HCT116 (cell line): ENCODE measurements around the gene MTM1. TPM values are rescaled to one million over a fixed set of nuclear protein-coding genes. Genes with fewer than 3 reads are reported as not detected.

Experiments
- ATAC-seq: fragments of 200-7000 bp; cut with Tn5 transposase; 2 replicates; pipeline ENCODE4 v1.9.1; 2020; ENCODE audit warnings: mild to moderate bottlenecking, moderate library complexity
- BruUV-seq: library from RNA; stranded (reverse); fragments of 400-500 nt; replicated peaks from 2 replicates; lab custom pipeline; 2021; lab: Mats Ljungman, UMichigan
- CTCF ChIA-PET: fragments of 300-600 bp; sonication (Branson Sonifier 250); formaldehyde crosslinking; loops from one replicate; lab custom pipeline; 2021; ENCODE audit warnings: antibody characterized with exemption; lab: Charles Lee
- POLR2A ChIA-PET: fragments of 300-600, 350-600 bp; sonication (Branson Sonifier 250); formaldehyde crosslinking; loops from one replicate; lab custom pipeline; 2021; ENCODE audit warnings: antibody characterized with exemption; lab: Charles Lee
- RAD21 ChIA-PET, 2 experiments: fragments of 300-600 bp; sonication (Branson Sonifier 250); formaldehyde crosslinking; loops; one replicate each; lab custom pipeline; 2023; ENCODE audit warnings: low total read pairs in 2 of 2; ENCODE audit not compliant: uncharacterized antibody in 2 of 2, unreplicated experiment in 2 of 2, low non-redundant PET in 1 of 2; lab: Charles Lee
- DNase-seq: peaks from one replicate; pipeline ENCODE4 v3.0.0-alpha.2; 2010; ENCODE audit warnings: low read depth, low spot score
- H2AFZ ChIP-seq: fragments of 200-600 bp; shearing (Covaris generic), sonication (generic); 2 replicates; pipeline ENCODE4 v1.6.1; 2017; ENCODE audit warnings: low read depth, mixed run types, mixed read lengths, antibody characterized with exemption, low read length; ENCODE audit not compliant: poor library complexity, severe bottlenecking
- H3K27ac ChIP-seq: 2 replicates; pipeline ENCODE4 v1.5.1; 2012; ENCODE audit warnings: low read depth, low read length
- H3K27me3 ChIP-seq: fragments of 200-600 bp; sonication (generic); 2 replicates; pipeline ENCODE4 v1.6.1; 2016; ENCODE audit warnings: mixed run types, low read length, mixed read lengths; ENCODE audit not compliant: insufficient read depth
- H3K36me3 ChIP-seq, 2 experiments: fragments of 200-500 bp in 1 of 2; fragments of 200-600 bp in 1 of 2; sonication (Bioruptor generic) in 1 of 2; sonication (generic) in 1 of 2; 2 replicates each; pipeline versions ENCODE4 v1.5.1 to v1.6.1; 2014 to 2016; ENCODE audit warnings: low read length in 2 of 2, inconsistent platforms in 1 of 2, mixed read lengths in 1 of 2, mixed run types in 1 of 2; ENCODE audit not compliant: insufficient read depth in 2 of 2, control insufficient read depth in 1 of 2
- H3K4me1 ChIP-seq, 2 experiments: fragments of 200-600 bp in 1 of 2; sonication (generic) in 1 of 2; 2 replicates each; pipeline versions ENCODE4 v1.5.1 to v1.6.1; 2012 to 2017; ENCODE audit warnings: low read length in 2 of 2, inconsistent platforms in 1 of 2, mild to moderate bottlenecking in 1 of 2, mixed read lengths in 1 of 2, mixed run types in 1 of 2, moderate library complexity in 1 of 2; ENCODE audit not compliant: insufficient read depth in 2 of 2, control insufficient read depth in 1 of 2
- H3K4me2 ChIP-seq: fragments of 200-600 bp; sonication (generic); 2 replicates; pipeline ENCODE4 v1.6.1; 2017; ENCODE audit warnings: mixed run types, low read length, mixed read lengths
- H3K4me3 ChIP-seq, 2 experiments: fragments of 200-600 bp in 1 of 2; sonication (generic) in 1 of 2; replicated peaks in 1 of 2; 2 replicates each; pipeline ENCODE4 v1.5.1; 2011 to 2016; ENCODE audit warnings: low read length in 2 of 2, control low read depth in 1 of 2, low read depth in 1 of 2, mild to moderate bottlenecking in 1 of 2, mixed read lengths in 1 of 2, mixed run types in 1 of 2
- H3K79me2 ChIP-seq: fragments of 200-600 bp; sonication (generic); 2 replicates; pipeline ENCODE4 v1.6.1; 2017; ENCODE audit warnings: mild to moderate bottlenecking, mixed run types, low read length, moderate library complexity, mixed read lengths; ENCODE audit not compliant: insufficient read depth
- H3K9ac ChIP-seq: fragments of 200-600 bp; sonication (generic); 2 replicates; pipeline ENCODE4 v1.6.1; 2016; ENCODE audit warnings: low read length, mixed read lengths
- H3K9me2 ChIP-seq: fragments of 200-600 bp; sonication (generic), shearing (Covaris generic); 2 replicates; pipeline ENCODE4 v1.6.1; 2017; ENCODE audit warnings: mixed run types, mild to moderate bottlenecking, moderate library complexity; ENCODE audit not compliant: insufficient read depth
- H3K9me3 ChIP-seq, 2 experiments: fragments of 200-500 bp in 1 of 2; fragments of 200-600 bp in 1 of 2; sonication (Bioruptor generic) in 1 of 2; sonication (generic) in 1 of 2; 2 replicates each; pipeline ENCODE4 v1.6.1; 2014 to 2017; ENCODE audit warnings: low read length in 2 of 2, mixed read lengths in 2 of 2, inconsistent platforms in 1 of 2, low read depth in 1 of 2, mild to moderate bottlenecking in 1 of 2, mixed run types in 1 of 2, moderate library complexity in 1 of 2; ENCODE audit not compliant: control insufficient read depth in 1 of 2, insufficient read depth in 1 of 2
- H4K20me1 ChIP-seq: fragments of 200-600 bp; sonication (generic), shearing (Covaris generic); 2 replicates; pipeline ENCODE4 v1.6.1; 2017; ENCODE audit warnings: mixed run types, mild to moderate bottlenecking, moderate library complexity; ENCODE audit not compliant: insufficient read depth
- CBX3 ChIP-seq: IDR thresholded peaks from 2 replicates; pipeline ENCODE4 v1.6.1; 2012; ENCODE audit warnings: low read depth
- EGR1 ChIP-seq: IDR thresholded peaks from 2 replicates; pipeline ENCODE4 v1.6.1; 2012; ENCODE audit warnings: low read depth
- EZH2 ChIP-seq: fragments of 200-600 bp; sonication (generic); IDR thresholded peaks from 2 replicates; pipeline ENCODE4 v1.6.1; 2017; ENCODE audit warnings: antibody characterized with exemption, mixed run types
- EZH2phosphoT487 ChIP-seq: fragments of 200-600 bp; IDR thresholded peaks from 2 replicates; pipeline ENCODE4 v1.6.1; 2018; ENCODE audit warnings: antibody characterized with exemption, borderline replicate concordance
- POLR2A ChIP-seq: IDR thresholded peaks from 2 replicates; pipeline ENCODE4 v1.7.0; 2011; ENCODE audit warnings: borderline replicate concordance; ENCODE audit not compliant: insufficient read depth, insufficient read length; ENCODE audit errors: extremely low read depth
- RAD21 ChIP-seq: IDR thresholded peaks from 2 replicates; pipeline ENCODE4 v1.6.1; 2012; ENCODE audit warnings: low read depth, mild to moderate bottlenecking
- REST ChIP-seq: IDR thresholded peaks from 2 replicates; pipeline ENCODE4 v1.6.1; 2012; ENCODE audit warnings: low read depth
- SIN3A ChIP-seq: IDR thresholded peaks from 2 replicates; pipeline ENCODE4 v1.6.1; 2012; ENCODE audit warnings: low read depth
- SP1 ChIP-seq: IDR thresholded peaks from 2 replicates; pipeline ENCODE4 v1.6.1; 2012; ENCODE audit warnings: low read depth
- TCF7L2 ChIP-seq: IDR thresholded peaks from 2 replicates; pipeline ENCODE4 v1.7.0; 2011; ENCODE audit warnings: borderline replicate concordance, inconsistent platforms; ENCODE audit not compliant: insufficient read depth, insufficient read length; ENCODE audit errors: extremely low read depth
- ZFX ChIP-seq: fragments of 450-650 bp; IDR thresholded peaks from 2 replicates; pipeline ENCODE4 v1.6.1; 2017
- intact Hi-C: fragments of 100-400 bp; cut with micrococcal nuclease; formaldehyde crosslinking; loops from 2 replicates; pipeline ENCODE4 v1.10.0; 2022
- total RNA-seq: library from RNA; stranded (reverse); gene quantifications from one replicate; pipeline ENCODE4 v1.2.1, GENCODE V29; 2021; ENCODE audit not compliant: unreplicated experiment
- TF ChIP-seq, protein P1 (sequence below): IDR thresholded peaks from 2 replicates; pipeline ENCODE4 v1.6.1; 2011; ENCODE audit warnings: mild to moderate bottlenecking, low read length, moderate library complexity; ENCODE audit not compliant: insufficient replicate concordance; ENCODE audit errors: extremely low read depth
- TF ChIP-seq, protein P2 (sequence below): IDR thresholded peaks from 2 replicates; pipeline ENCODE4 v1.6.1; 2012

Gene MTM1
- total RNA-seq, 1 experiment from 2014 or later: 6.5 TPM

- Histone ChIP-seq H3K4me3 (no peak overlapping the region), H3K9ac (no peak overlapping the region), H3K79me2 (peaks cover 2% of the 10 kb centered on the region; the same call in 1 of the 2 replicates), H3K4me1 (peaks cover 0 to 18% of the 10 kb centered on the region in 2 experiments; a peak in 2 of 4 replicates), H3K36me3 (no peaks in the 10 kb centered on the region), H3K4me2 (no peak overlapping the region), H3K9me2 (no peaks in the 10 kb centered on the region), H3K9me3 (no peaks in the 10 kb centered on the region), H3K27me3 (no peaks in the 10 kb centered on the region)
- intact Hi-C loops: no loop called here
- DNase-seq (no peak), ATAC-seq (no peak)
- RAD21 ChIA-PET: no interaction called here
- CTCF ChIA-PET: no interaction called here
- TF ChIP-seq EZH2 (no peak), ZFX (no peak), SIN3A (no peak), RAD21 (no peak), EZH2phosphoT487 (no peak), EGR1 (no peak), SP1 (no peak), REST (no peak), POLR2A (no peak), TCF7L2 (no peak), CBX3 (no peak)
- TF ChIP-seq, protein P1, sequence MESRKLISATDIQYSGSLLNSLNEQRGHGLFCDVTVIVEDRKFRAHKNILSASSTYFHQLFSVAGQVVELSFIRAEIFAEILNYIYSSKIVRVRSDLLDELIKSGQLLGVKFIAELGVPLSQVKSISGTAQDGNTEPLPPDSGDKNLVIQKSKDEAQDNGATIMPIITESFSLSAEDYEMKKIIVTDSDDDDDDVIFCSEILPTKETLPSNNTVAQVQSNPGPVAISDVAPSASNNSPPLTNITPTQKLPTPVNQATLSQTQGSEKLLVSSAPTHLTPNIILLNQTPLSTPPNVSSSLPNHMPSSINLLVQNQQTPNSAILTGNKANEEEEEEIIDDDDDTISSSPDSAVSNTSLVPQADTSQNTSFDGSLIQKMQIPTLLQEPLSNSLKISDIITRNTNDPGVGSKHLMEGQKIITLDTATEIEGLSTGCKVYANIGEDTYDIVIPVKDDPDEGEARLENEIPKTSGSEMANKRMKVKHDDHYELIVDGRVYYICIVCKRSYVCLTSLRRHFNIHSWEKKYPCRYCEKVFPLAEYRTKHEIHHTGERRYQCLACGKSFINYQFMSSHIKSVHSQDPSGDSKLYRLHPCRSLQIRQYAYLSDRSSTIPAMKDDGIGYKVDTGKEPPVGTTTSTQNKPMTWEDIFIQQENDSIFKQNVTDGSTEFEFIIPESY: no peak
- TF ChIP-seq, protein P2, sequence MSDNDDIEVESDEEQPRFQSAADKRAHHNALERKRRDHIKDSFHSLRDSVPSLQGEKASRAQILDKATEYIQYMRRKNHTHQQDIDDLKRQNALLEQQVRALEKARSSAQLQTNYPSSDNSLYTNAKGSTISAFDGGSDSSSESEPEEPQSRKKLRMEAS: no peak
- TF ChIP-seq, all 23 proteins: peak for 0
- Histone ChIP-seq H2AFZ (no peak overlapping the region), H3K27ac (no peak overlapping the region), H4K20me1 (no peaks in the 10 kb centered on the region)
- POLR2A ChIA-PET: no interaction called here
- no TSS peak for BruUV-seq
Observed at GRCh38 chrX:150566734-150567182, 1.7 kb upstream of the MTM1 start.
